ENCODE measurements around the gene DENND4B. TPM values are rescaled to one million over a fixed set of nuclear protein-coding genes. Genes with fewer than 3 reads are reported as not detected.

The DENND4B gene
- total and polyA plus RNA-seq, 2 of the 4 experiments (the other 2 are of a cell fraction) = 1.8 to 25.2 TPM

DNA sequence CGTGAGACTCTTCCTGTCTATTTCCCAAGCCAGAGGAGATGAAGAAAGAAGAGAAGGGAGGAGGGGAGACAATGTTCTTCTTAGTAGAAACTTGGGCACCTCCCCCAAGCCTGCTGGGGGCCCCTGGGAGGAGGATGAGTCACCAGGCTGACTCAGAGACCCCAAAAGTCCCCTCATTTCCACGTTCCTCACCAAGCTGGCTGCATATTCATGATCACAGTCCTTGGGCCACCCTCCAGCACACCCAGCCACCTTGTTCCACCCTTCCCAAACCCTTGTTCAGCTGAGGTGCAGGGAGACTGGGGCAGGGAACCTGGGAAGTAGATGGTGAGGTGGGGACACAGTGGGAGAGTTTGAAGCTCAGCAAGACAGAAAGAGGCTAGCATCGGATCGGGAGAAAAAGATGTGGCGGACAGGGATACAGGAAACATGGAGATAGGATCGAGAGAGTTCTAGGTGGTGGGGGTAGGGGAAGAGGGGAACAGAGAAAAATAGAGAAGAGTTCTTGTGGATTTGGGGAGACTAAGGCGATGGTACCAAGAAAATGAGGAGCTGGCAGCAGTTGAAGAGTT is 38.9 kb upstream of the DENND4B start:
- TF ChIP-seq MAZ (IDR thresholded peaks at IDR 0.05; ENCODE audit: borderline replicate concordance, low read depth, low read length) (peak; percentile 95), CEBPB (IDR thresholded peaks at IDR 0.05; ENCODE audit: low read depth, low read length) (peak; percentile 51; the same call in 1 of the 2 replicates), POLR2A (IDR thresholded peaks at IDR 0.05; ENCODE audit: low read depth, low read length) (peak; percentile 77), USF2 (IDR thresholded peaks at IDR 0.05; ENCODE audit: low read depth, low read length) (no peak), FOS (IDR thresholded peaks at IDR 0.05; ENCODE audit: low read depth, low read length) (peak; percentile 97), BHLHE40 (IDR thresholded peaks at IDR 0.05; ENCODE audit: low read depth, low read length) (peak; percentile 37; the same call in 1 of the 2 replicates), RCOR1 (IDR thresholded peaks at IDR 0.05; ENCODE audit: insufficient replicate concordance, low read length) (no peak), CHD1 (IDR thresholded peaks at IDR 0.05; ENCODE audit: low read depth, low read length) (no peak)
- BruUV-seq (replicated peaks) = no TSS peak
- H3K4me3 ChIP-seq (ENCODE audit: insufficient read depth, low read depth, low read length) = peak overlapping the region; percentile 59
- H3K27ac ChIP-seq (ENCODE audit: insufficient read depth, low read length) = peak overlapping the region; percentile 97
- H2BK20ac ChIP-seq (ENCODE audit: low read depth, low read length) = peak overlapping the region; percentile 76
- peak overlapping the region; percentile 97 for H2BK5ac ChIP-seq (ENCODE audit: low read depth, low read length, poor library complexity, severe bottlenecking)
- ChIA-PET POLR2A (ENCODE audit: unreplicated experiment) (interaction anchor here (0.6 kb wide), 1 partner anchor 39 kb away, joined by 3 read pairs; the partner anchor contains the start of gene DENND4B), CTCF (interaction anchor here (0.6 to 2.5 kb wide), 4 partner anchors 23 to 623 kb away, joined by 3 to 8 read pairs (median 4); partner anchors contain the start of gene SLC39A1)
- H3K14ac ChIP-seq (replicated peaks; ENCODE audit: low read depth, low read length) = peak overlapping the region; percentile 100
- H3K4ac ChIP-seq (ENCODE audit: low read depth, low read length) = peak overlapping the region; percentile 99
- peak overlapping the region; percentile 98 for H4K91ac ChIP-seq (ENCODE audit: insufficient read depth, low read depth, low read length)
- H2BK15ac ChIP-seq (ENCODE audit: low read depth, low read length) = peak overlapping the region; percentile 99
- H3K18ac ChIP-seq (ENCODE audit: low read depth, low read length) = peak overlapping the region; percentile 92
- H3K9ac ChIP-seq (ENCODE audit: low read depth, low read length) = peak overlapping the region; percentile 98
- peak overlapping the region; percentile 95 to 96 for H4K8ac ChIP-seq (ENCODE audit: low read depth in 2 of 2, low read length in 2 of 2)
- WGBS, 2 experiments (ENCODE audit: extremely low coverage in 2 of 2, insufficient read length in 1 of 2) = 0% methylated on average over 4 of the region's 7 CpGs; no CpG with 5 or more reads in 1 of the 2 experiments
- H3K56ac ChIP-seq (ENCODE audit: extremely low read depth, insufficient read depth, low read length) = peak overlapping the region; percentile 99
- no peaks in the 10 kb centered on the region for H4K20me1 ChIP-seq (ENCODE audit: insufficient read depth, low read length)
- peak overlapping the region; percentile 97 for H3K23ac ChIP-seq (ENCODE audit: low read depth, low read length)
- DNase-seq (peak; percentile 88), ATAC-seq (ENCODE audit: low read depth) (peak; percentile 36)
- H3K36me3 ChIP-seq (ENCODE audit: control insufficient read depth, insufficient read depth, low read length) = peaks cover 19% of the 10 kb centered on the region
- peak overlapping the region; percentile 92 for H3K4me2 ChIP-seq (ENCODE audit: low read depth, low read length)
- H4K5ac ChIP-seq (ENCODE audit: low read depth, low read length) = peak overlapping the region; percentile 66
- H3K4me1 ChIP-seq (ENCODE audit: control insufficient read depth, insufficient read depth, low read length) = peaks cover 4% of the 10 kb centered on the region
- in situ Hi-C loops (cut with MboI; ENCODE audit: low sequenced_read_pairs) = no loop called here
- H2BK120ac ChIP-seq (ENCODE audit: low read depth, low read length) = peak overlapping the region; percentile 83
- peaks cover 24 to 40% of the 10 kb centered on the region in 2 experiments for H3K79me1 ChIP-seq (ENCODE audit: low read depth in 1 of 2, low read length in 2 of 2)
- dilution Hi-C loops (cut with HindIII; ENCODE audit: low sequenced_read_pairs, unreplicated experiment) = no loop called here
- peak overlapping the region; percentile 87 for H2AFZ ChIP-seq (replicated peaks; ENCODE audit: low read length, poor library complexity)
- H3K9me3 ChIP-seq (ENCODE audit: control insufficient read depth, insufficient read depth, low read length) = no peaks in the 10 kb centered on the region
- H2AK5ac ChIP-seq (ENCODE audit: low read depth, low read length) = peak overlapping the region; percentile 100
- no peaks in the 10 kb centered on the region for H3K27me3 ChIP-seq (ENCODE audit: control insufficient read depth, insufficient read depth, low read length)
- intact Hi-C loops (cut with micrococcal nuclease) = loop anchor here (10.0 kb wide), 1 partner anchor 481 kb away; no protein-coding TSS in a partner anchor
- peak overlapping the region; percentile 100 for H2AK9ac ChIP-seq (replicated peaks; ENCODE audit: low read depth, low read length, poor library complexity)
- H3K9me1 ChIP-seq (ENCODE audit: insufficient read depth, low read length) = peaks cover 8% of the 10 kb centered on the region
